GM18508 (cell line): ENCODE results near the gene BRD2.
"Not testable (repeated sequence)": the region's sequence is repeated elsewhere in the genome, so short reads cannot be mapped to it uniquely, and the experiment has no call there.

Source experiments
- ATAC-seq: cut with Tn5 transposase; IDR thresholded peaks from one replicate; pipeline ENCODE4 v1.9.1; 2021; ENCODE audit warnings: moderate number of reproducible peaks; ENCODE audit not compliant: insufficient read depth, unreplicated experiment

BRD2 gene

GRCh38 chr6:32968093-32968866 lies at the start of gene BRD2:
TSS of gene BRD2 (plus strand) at chr6:32968594. CDS start at chr6:32972899, 4,305 bp downstream.
- ATAC-seq = no peak

GRCh38 chr6:32920715-32921114 lies 47.7 kb upstream of the BRD2 start:
- no peak for ATAC-seq

GRCh38 chr6:32922083-32922482 lies 46.3 kb upstream of the BRD2 start:
- ATAC-seq = no peak

- no peak for ATAC-seq
Measured at GRCh38 chr6:32931211-32931610, 37.2 kb upstream of the BRD2 start.

- ATAC-seq = no peak
Measured at GRCh38 chr6:32932132-32932868, 36.1 kb upstream of the BRD2 start.

GRCh38 chr6:32933661-32934085 lies 34.7 kb upstream of the BRD2 start:
- no peak for ATAC-seq

- ATAC-seq = no peak
Measured at GRCh38 chr6:32935551-32936238, 32.7 kb upstream of the BRD2 start.

- no peak for ATAC-seq
Measured at GRCh38 chr6:32936239-32937152, 31.9 kb upstream of the BRD2 start.

- no peak for ATAC-seq
Measured at GRCh38 chr6:32937230-32937633, 31.2 kb upstream of the BRD2 start.

GRCh38 chr6:32938494-32938893 lies 29.9 kb upstream of the BRD2 start:
- no peak for ATAC-seq

- ATAC-seq = no peak
Measured at GRCh38 chr6:32940656-32941213, 27.7 kb upstream of the BRD2 start, which contains the start of gene HLA-DMB. TSS of gene HLA-DMB (minus strand) at chr6:32941028. CDS start at chr6:32940807, 221 bp downstream.

- peak; percentile 38 for ATAC-seq
Measured at GRCh38 chr6:32941214-32941768, 27.1 kb upstream of the BRD2 start.

GRCh38 chr6:32942555-32943123 lies 25.8 kb upstream of the BRD2 start:
- not testable (repeated sequence) for ATAC-seq

GRCh38 chr6:32943864-32944649 lies 24.3 kb upstream of the BRD2 start:
- ATAC-seq = no peak

- no peak for ATAC-seq
Measured at GRCh38 chr6:32945108-32945760, 23.2 kb upstream of the BRD2 start.

- ATAC-seq = no peak
Measured at GRCh38 chr6:32945953-32946352, 22.4 kb upstream of the BRD2 start.

- no peak for ATAC-seq
Measured at GRCh38 chr6:32946893-32947292, 21.5 kb upstream of the BRD2 start.
